Left ventricle myocardium inferior (tissue), 1 donor: ENCODE results near the gene GATAD2A. TPM values are rescaled to one million over a fixed set of nuclear protein-coding genes. Genes with fewer than 3 reads are reported as not detected.

Source experiments
- DNase-seq: peaks from one replicate; pipeline ENCODE4 v3.0.0-alpha.2; 2020
- H3K27ac ChIP-seq: fragments of 200-600 bp; replicated peaks from 2 replicates; pipeline ENCODE4 v1.8.0; 2021
- H3K27me3 ChIP-seq: fragments of 200-600 bp; 2 replicates; pipeline ENCODE4 v1.8.0; 2021; ENCODE audit warnings: low read depth
- H3K36me3 ChIP-seq: fragments of 200-600 bp; 2 replicates; pipeline ENCODE4 v1.8.0; 2021
- H3K4me1 ChIP-seq: fragments of 200-600 bp; 2 replicates; pipeline ENCODE4 v1.8.0; 2021
- H3K4me3 ChIP-seq: fragments of 200-600 bp; 2 replicates; pipeline ENCODE4 v1.8.0; 2021; ENCODE audit warnings: mild to moderate bottlenecking, moderate library complexity
- H3K9me3 ChIP-seq: fragments of 200-600 bp; replicated peaks from 2 replicates; pipeline ENCODE4 v1.8.0; 2021
- intact Hi-C: fragments of 100-400 bp; cut with micrococcal nuclease; formaldehyde crosslinking; loops from one replicate; pipeline ENCODE4 v1.11.0; 2022
- total RNA-seq: library from RNA; stranded (reverse); fragmentation: NEBNext Ultra II Directional; extraction: Animal tissue kit (Norgen Biotek cat#: 25700); gene quantifications from one replicate; pipeline ENCODE4 v1.2.1, GENCODE V29; 2021
- TF ChIP-seq, protein P1 (sequence below): fragments of 200-600 bp; IDR thresholded peaks from 2 replicates; pipeline ENCODE4 v1.8.0; 2021; ENCODE audit warnings: antibody characterized with exemption, mild to moderate bottlenecking, borderline replicate concordance
- donor health status: DM: no; HTN: yes; CAD: no; lungs with severe emphysema.

The GATAD2A gene
- total RNA-seq, 1 donor from 2014 or later: 24.1 TPM

DNA sequence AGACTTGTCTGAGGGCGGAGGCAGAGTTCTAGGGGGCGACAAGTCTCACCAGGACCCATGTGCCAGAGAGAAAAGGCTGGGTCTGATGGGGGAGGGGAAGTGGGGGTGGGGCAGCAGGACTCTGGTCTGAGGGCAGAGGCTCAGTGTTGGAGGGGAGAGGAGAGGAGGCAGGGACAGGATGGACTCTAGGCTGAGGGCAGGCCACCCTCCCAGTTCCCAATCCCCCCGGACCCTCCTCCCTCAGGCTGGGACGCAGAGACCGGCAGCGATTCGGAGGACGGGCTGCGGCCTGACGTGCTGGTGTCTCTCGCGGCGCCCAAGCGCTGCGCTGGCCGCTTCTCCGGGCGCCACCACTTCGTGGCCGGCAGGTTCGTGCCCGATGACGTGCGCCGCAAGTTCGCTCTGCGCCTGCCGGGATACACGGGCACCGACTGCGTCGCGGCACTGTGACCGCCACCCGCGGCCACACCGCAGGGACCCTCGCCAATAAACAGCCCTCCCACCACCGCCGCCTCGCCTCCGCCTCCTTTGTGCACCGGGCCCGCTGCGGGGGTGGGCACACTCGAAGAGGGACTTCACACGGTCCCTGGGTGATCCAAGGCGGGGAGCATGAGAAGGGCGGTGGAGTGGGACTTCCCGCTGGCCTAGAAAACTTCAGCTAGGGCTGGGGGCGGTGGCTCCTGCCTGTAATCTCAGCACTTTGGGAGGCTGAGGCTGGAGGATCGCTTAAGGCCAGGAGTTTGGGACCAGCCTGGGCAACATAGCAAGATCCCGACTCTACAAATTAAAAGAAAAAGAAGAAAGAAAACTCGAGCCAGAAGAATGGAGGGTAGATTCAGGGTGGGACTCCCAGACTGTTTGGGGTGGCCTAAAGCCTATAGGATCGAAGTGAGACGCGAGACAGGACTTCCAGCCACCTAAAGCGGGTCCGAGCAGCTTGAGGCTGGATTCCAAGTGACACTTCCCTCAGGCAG lies 131.9 kb downstream of the GATAD2A start:
- Histone ChIP-seq H3K27me3 (peaks cover 50% of the 10 kb centered on the region), H3K36me3 (no peaks in the 10 kb centered on the region), H3K4me1 (peaks cover 42% of the 10 kb centered on the region), H3K4me3 (peak overlapping the region; percentile 60), H3K9me3 (no peaks in the 10 kb centered on the region), H3K27ac (no peak overlapping the region)
- TF ChIP-seq, protein P1, sequence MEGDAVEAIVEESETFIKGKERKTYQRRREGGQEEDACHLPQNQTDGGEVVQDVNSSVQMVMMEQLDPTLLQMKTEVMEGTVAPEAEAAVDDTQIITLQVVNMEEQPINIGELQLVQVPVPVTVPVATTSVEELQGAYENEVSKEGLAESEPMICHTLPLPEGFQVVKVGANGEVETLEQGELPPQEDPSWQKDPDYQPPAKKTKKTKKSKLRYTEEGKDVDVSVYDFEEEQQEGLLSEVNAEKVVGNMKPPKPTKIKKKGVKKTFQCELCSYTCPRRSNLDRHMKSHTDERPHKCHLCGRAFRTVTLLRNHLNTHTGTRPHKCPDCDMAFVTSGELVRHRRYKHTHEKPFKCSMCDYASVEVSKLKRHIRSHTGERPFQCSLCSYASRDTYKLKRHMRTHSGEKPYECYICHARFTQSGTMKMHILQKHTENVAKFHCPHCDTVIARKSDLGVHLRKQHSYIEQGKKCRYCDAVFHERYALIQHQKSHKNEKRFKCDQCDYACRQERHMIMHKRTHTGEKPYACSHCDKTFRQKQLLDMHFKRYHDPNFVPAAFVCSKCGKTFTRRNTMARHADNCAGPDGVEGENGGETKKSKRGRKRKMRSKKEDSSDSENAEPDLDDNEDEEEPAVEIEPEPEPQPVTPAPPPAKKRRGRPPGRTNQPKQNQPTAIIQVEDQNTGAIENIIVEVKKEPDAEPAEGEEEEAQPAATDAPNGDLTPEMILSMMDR: no peak
- intact Hi-C loops: loop anchor here (10.0 kb wide), 1 partner anchor 397 kb away; no protein-coding TSS in a partner anchor
- DNase-seq: no peak

DNA sequence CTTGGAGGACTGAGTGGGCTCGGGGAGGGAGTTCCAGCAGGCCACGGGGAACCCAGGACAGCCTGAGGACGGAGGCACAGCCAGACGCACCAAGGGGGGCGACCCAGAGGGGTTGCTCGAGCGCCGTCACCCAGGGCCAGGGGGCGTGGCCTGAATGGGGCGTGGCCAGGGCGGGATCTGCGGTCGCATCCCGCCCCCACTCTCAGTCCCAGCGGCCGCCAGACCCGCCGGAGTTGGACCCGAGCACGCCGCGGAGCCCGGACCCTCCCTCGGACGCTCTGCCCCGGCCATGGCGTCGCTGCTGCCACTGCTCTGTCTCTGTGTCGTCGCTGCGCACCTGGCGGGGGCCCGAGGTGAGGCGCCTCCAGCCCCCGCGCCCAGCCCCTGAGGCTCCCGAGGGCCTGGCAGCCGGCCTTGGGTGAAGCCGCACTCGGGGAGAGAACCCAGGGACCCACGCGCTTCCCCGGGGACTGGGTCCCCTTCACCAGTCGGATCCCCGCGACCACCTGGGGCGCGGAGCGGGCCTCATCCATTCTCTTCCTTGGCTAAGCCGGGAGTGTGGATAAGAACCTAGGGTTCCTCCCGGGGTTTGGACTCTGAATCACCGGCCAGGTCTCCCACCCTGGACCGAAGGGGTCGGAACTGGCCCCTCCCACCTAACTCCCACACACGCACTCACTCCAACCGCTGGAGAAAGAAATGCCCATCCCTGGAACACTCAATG lies 132.7 kb downstream of the GATAD2A start, which contains the start of gene CILP2:
Gene CILP2, plus strand, starts transcription at position 205 of the 724 bp plus-strand sequence. Its CDS starts 85 bp downstream, at position 290.
- Histone ChIP-seq H3K27me3 (peaks cover 58% of the 10 kb centered on the region), H3K27ac (no peak within 1 kb of the TSS), H3K4me3 (peak within 1 kb of the TSS; percentile 60), H3K4me1 (peaks cover 40% of the 10 kb centered on the region), H3K9me3 (no peaks in the 10 kb centered on the region), H3K36me3 (no peaks in the 10 kb centered on the region)
- TF ChIP-seq, protein P1: no peak
- intact Hi-C loops: loop anchor here (10.0 kb wide), 1 partner anchor 397 kb away; no protein-coding TSS in a partner anchor
- DNase-seq: peak; percentile 49

DNA sequence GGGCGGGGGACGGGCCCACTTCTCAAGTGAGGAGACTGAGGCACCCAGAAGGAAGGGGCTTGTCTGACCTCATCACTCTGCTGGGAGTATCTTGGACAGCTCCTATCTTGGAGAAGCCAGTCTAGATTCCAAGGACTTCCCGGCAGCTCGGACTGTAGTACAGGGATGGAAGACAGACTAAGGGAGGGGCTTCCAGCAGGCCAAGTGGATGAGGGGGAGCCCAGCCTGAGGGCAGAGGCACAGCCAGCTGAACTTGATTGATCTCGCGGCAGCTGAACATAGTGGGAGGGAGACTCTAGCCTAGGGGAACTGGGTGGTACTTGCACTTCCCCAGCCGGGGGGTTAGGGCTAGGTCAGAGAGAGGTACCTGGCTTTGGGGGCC lies 133.3 kb downstream of the GATAD2A start:
- peaks cover 37% of the 10 kb centered on the region for H3K4me1 ChIP-seq
- no peaks in the 10 kb centered on the region for H3K36me3 ChIP-seq
- H3K4me3 ChIP-seq: peak overlapping the region; percentile 60
- no peaks in the 10 kb centered on the region for H3K9me3 ChIP-seq
- H3K27ac ChIP-seq: no peak overlapping the region
- intact Hi-C loops: loop anchor here (10.0 kb wide), 1 partner anchor 396 kb away; no protein-coding TSS in a partner anchor
- no peak for DNase-seq
- TF ChIP-seq, protein P1: no peak
- peaks cover 64% of the 10 kb centered on the region for H3K27me3 ChIP-seq

DNA sequence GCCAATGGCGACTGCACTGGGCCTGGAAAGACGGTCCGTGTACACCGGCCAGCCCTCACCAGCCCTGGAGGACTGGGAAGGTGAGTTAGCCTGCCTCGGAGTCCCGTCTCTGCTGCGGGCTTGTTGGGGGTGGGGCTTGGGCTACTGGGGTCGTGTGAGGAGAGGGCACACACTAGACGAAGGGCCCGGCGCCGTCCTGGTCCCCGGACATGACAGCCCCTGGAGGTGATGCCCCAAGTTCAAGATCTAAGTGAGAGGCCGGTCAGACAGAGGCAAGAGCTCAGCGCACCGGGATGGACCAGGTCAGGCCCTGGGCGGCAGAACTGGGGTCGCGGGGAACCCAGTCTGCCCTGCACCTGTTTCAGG lies 134.2 kb downstream of the GATAD2A start:
- H3K27ac ChIP-seq: no peak overlapping the region
- H3K4me1 ChIP-seq: peaks cover 32% of the 10 kb centered on the region
- no peaks in the 10 kb centered on the region for H3K9me3 ChIP-seq
- DNase-seq: no peak
- peaks cover 73% of the 10 kb centered on the region for H3K27me3 ChIP-seq
- TF ChIP-seq, protein P1: no peak
- intact Hi-C loops: loop anchor here (10.0 kb wide), 1 partner anchor 395 kb away; no protein-coding TSS in a partner anchor
- no peak overlapping the region for H3K4me3 ChIP-seq
- H3K36me3 ChIP-seq: no peaks in the 10 kb centered on the region

DNA sequence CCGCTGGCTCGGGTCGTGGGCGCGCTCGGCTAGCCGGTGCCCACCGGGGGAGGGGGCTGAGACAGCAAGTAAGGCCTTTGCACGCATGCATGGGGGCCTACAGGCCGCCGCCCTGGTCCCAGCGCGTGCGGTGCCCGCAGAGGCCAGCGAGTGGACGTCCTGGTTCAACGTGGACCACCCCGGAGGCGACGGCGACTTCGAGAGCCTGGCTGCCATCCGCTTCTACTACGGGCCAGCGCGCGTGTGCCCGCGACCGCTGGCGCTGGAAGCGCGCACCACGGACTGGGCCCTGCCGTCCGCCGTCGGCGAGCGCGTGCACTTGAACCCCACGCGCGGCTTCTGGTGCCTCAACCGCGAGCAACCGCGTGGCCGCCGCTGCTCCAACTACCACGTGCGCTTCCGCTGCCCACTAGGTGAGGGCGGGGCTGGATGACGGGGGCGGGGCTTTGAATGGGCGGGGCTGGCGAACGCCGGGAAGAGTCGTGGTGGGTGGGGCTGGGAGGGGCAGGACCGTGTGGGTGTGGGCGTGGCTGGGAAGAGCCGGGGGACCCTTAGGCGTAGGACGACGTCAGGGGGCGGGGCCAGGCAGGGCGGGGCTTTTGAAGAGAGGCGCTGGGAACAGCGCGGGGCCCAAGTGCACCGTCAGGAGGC lies 134.7 kb downstream of the GATAD2A start:
- TF ChIP-seq, protein P1: no peak
- Histone ChIP-seq H3K4me1 (peaks cover 32% of the 10 kb centered on the region), H3K4me3 (peak overlapping the region; percentile 44), H3K36me3 (no peaks in the 10 kb centered on the region), H3K27ac (no peak overlapping the region), H3K9me3 (no peaks in the 10 kb centered on the region), H3K27me3 (peaks cover 78% of the 10 kb centered on the region)
- intact Hi-C loops: no loop called here
- peak; percentile 65 for DNase-seq
